ENCODE results near the gene NKD2.

DNA sequence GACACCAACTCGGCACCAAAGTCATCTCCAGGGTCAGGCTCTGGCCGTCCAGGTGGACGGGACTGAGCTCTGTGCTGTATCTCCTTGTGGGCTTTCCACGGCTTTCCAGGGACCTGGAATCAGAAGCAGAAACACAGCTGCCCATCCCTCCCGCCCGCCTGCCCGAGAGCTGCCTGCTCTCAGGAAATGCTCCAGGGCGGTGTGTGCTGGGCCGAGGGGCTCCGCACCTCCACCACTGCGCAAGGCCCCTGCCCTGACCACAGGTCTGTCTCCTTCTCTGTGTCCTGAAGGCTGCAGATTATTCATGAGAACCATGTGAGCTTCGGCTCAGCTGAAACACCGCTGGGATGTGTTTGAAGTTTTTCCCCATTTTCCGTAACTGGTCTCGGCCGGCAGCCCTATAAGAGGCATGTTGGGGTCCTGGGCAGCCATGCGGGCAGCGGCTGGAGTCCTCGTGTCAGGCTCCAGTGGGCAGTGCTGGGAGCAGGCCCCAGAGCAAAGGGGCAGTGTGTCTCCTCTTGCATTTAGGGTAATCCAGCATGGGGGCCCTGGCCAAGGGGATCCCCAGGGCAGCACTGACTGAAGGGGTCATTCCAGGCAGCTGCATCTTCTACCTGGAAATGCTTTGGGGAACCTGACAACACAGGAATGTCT lies 22.8 kb downstream of the NKD2 start:
- TF ChIP-seq, protein P1, sequence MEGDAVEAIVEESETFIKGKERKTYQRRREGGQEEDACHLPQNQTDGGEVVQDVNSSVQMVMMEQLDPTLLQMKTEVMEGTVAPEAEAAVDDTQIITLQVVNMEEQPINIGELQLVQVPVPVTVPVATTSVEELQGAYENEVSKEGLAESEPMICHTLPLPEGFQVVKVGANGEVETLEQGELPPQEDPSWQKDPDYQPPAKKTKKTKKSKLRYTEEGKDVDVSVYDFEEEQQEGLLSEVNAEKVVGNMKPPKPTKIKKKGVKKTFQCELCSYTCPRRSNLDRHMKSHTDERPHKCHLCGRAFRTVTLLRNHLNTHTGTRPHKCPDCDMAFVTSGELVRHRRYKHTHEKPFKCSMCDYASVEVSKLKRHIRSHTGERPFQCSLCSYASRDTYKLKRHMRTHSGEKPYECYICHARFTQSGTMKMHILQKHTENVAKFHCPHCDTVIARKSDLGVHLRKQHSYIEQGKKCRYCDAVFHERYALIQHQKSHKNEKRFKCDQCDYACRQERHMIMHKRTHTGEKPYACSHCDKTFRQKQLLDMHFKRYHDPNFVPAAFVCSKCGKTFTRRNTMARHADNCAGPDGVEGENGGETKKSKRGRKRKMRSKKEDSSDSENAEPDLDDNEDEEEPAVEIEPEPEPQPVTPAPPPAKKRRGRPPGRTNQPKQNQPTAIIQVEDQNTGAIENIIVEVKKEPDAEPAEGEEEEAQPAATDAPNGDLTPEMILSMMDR (IDR thresholded peaks at IDR 0.05): no peak
- no peak for TF ChIP-seq ZFX (IDR thresholded peaks at IDR 0.05; ENCODE audit: borderline replicate concordance)
